Keratinocyte (primary cell): ENCODE measurements around the gene TGFBRAP1. TPM values are rescaled to one million over a fixed set of nuclear protein-coding genes. Genes with fewer than 3 reads are reported as not detected.

Source experiments
- DNase-seq: peaks from one replicate; pipeline ENCODE4 v3.0.0-alpha.2; 2011; ENCODE audit warnings: low read depth, missing footprints, low spot score
- FAIRE-seq: peaks from 2 replicates; lab custom pipeline; 2011; peaks lifted over from hg19 to GRCh38; lab: Jason Lieb, UNC
- H2AFZ ChIP-seq: 2 replicates; pipeline ENCODE4 v1.6.0; 2012; ENCODE audit warnings: low read length, control low read depth, inconsistent platforms; ENCODE audit not compliant: control insufficient read depth
- H3K27ac ChIP-seq: 2 replicates; pipeline ENCODE4 v1.5.1; 2011; ENCODE audit warnings: low read length; ENCODE audit not compliant: control insufficient read depth, insufficient read depth
- H3K27me3 ChIP-seq: 3 replicates; pipeline ENCODE4 v1.6.0; 2011; ENCODE audit warnings: low read length; ENCODE audit not compliant: control insufficient read depth, insufficient read depth; ENCODE audit errors: extremely low read depth
- H3K36me3 ChIP-seq, 2 experiments: 2 replicates in 1 of 2; 3 replicates in 1 of 2; pipeline ENCODE4 v1.5.1; 2011; ENCODE audit warnings: low read length in 2 of 2, mild to moderate bottlenecking in 1 of 2; ENCODE audit not compliant: control insufficient read depth in 2 of 2, insufficient read depth in 2 of 2; ENCODE audit errors: extremely low read depth in 1 of 2
- H3K4me1 ChIP-seq: 3 replicates; pipeline ENCODE4 v1.5.1; 2011; ENCODE audit warnings: low read length; ENCODE audit not compliant: control insufficient read depth, insufficient read depth; ENCODE audit errors: extremely low read depth
- H3K4me2 ChIP-seq: 3 replicates; pipeline ENCODE4 v1.6.0; 2011; ENCODE audit warnings: low read depth, low read length; ENCODE audit not compliant: control insufficient read depth, insufficient read depth; ENCODE audit errors: extremely low read depth
- H3K4me3 ChIP-seq, 3 experiments: fragments of 200-600 bp in 1 of 3; sonication (generic) in 1 of 3; 2 replicates in 2 of 3; 3 replicates in 1 of 3; pipeline ENCODE4 v1.5.1; 2011 to 2016; ENCODE audit warnings: low read length in 3 of 3, mild to moderate bottlenecking in 3 of 3, control low read depth in 2 of 3, inconsistent platforms in 1 of 3, low read depth in 1 of 3, mixed read lengths in 1 of 3, mixed run types in 1 of 3, moderate library complexity in 1 of 3; ENCODE audit not compliant: control insufficient read depth in 2 of 3, insufficient read depth in 2 of 3; ENCODE audit errors: extremely low read depth in 1 of 3
- H3K79me2 ChIP-seq: 2 replicates; pipeline ENCODE4 v1.6.0; 2012; ENCODE audit warnings: low read length; ENCODE audit not compliant: control insufficient read depth, insufficient read depth
- H3K9ac ChIP-seq: 3 replicates; pipeline ENCODE4 v1.6.0; 2011; ENCODE audit warnings: low read length; ENCODE audit not compliant: control insufficient read depth, insufficient read depth; ENCODE audit errors: extremely low read depth
- H3K9me1 ChIP-seq: 3 replicates; pipeline ENCODE4 v1.6.0; 2011; ENCODE audit warnings: low read length; ENCODE audit not compliant: control insufficient read depth, insufficient read depth; ENCODE audit errors: extremely low read depth
- H3K9me3 ChIP-seq: 2 replicates; pipeline ENCODE4 v1.5.1; 2012; ENCODE audit warnings: low read depth, low read length; ENCODE audit not compliant: control insufficient read depth
- H4K20me1 ChIP-seq: 3 replicates; pipeline ENCODE4 v1.6.0; 2011; ENCODE audit warnings: low read length; ENCODE audit not compliant: control insufficient read depth, insufficient read depth; ENCODE audit errors: extremely low read depth
- EZH2 ChIP-seq: IDR thresholded peaks from one replicate; pipeline ENCODE4 v1.6.1; 2012; ENCODE audit warnings: inconsistent platforms, mild to moderate bottlenecking, low read length, moderate library complexity
- dilution Hi-C: fragments of 300-500 bp; cut with MboI; formaldehyde crosslinking; loops from one replicate; pipeline ENCODE4 v1.7.0; 2020; ENCODE audit warnings: low sequenced_read_pairs; ENCODE audit not compliant: extremely low pct_ligation_motif_present
- polyA plus RNA-seq, 5 experiments: library from polyadenylated mRNA; depleted of rRNA in 3 of 5; stranded (reverse) in 3 of 5; stranded (forward) in 1 of 5; unstranded in 1 of 5; fragments of >200 nt; gene quantifications; 1 replicate in 1 of 5; 2 replicates in 3 of 5; 3 replicates in 1 of 5; pipeline versions ENCODE4 v1.2.1 to v1.2.3, GENCODE V29; 2011 to 2012; ENCODE audit warnings: missing spikeins in 2 of 5, low read depth in 1 of 5, low replicate concordance in 1 of 5
- TF ChIP-seq, protein P1 (sequence below), 3 experiments: IDR thresholded peaks in 1 of 3; conservative IDR thresholded peaks in 1 of 3; optimal IDR thresholded peaks in 1 of 3; 2 replicates in 2 of 3; 3 replicates in 1 of 3; pipeline versions ENCODE3 to v1.5.1; 2011; ENCODE audit warnings: low read length in 3 of 3, mild to moderate bottlenecking in 3 of 3, moderate library complexity in 2 of 3, control low read depth in 1 of 3, inconsistent platforms in 1 of 3; ENCODE audit not compliant: insufficient read depth in 2 of 3; ENCODE audit errors: extremely low read depth in 1 of 3

Gene TGFBRAP1
- polyA plus RNA-seq, 1 donor (not counting 4 experiments of a cell fraction or from before 2014, with no cell fraction given): 9.3 TPM

DNA sequence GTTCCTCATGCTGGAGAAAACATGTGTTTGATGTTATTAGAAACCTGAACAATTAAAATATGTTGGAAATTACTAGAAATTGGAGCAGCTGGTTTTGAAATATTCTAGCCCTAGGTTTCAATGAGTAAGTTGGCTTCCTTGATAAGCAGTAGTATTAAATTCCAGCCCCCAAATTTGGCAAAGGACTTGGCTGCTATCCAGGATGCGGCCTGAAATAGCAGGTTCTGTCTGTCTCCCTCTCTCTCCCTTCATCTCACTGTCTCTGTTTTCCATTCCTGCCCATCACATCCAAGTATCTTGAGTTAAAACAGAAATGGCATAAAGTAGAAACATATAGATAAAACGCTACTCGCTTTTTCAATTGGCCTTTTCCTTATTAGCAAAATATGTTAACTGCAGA is 108.9 kb downstream of the TGFBRAP1 start:
- H2AFZ ChIP-seq: no peak overlapping the region
- no peaks in the 10 kb centered on the region for H3K36me3 ChIP-seq
- H3K27ac ChIP-seq: no peak overlapping the region
- no peak overlapping the region for H3K9ac ChIP-seq
- no peak for TF ChIP-seq EZH2
- TF ChIP-seq, protein P1, sequence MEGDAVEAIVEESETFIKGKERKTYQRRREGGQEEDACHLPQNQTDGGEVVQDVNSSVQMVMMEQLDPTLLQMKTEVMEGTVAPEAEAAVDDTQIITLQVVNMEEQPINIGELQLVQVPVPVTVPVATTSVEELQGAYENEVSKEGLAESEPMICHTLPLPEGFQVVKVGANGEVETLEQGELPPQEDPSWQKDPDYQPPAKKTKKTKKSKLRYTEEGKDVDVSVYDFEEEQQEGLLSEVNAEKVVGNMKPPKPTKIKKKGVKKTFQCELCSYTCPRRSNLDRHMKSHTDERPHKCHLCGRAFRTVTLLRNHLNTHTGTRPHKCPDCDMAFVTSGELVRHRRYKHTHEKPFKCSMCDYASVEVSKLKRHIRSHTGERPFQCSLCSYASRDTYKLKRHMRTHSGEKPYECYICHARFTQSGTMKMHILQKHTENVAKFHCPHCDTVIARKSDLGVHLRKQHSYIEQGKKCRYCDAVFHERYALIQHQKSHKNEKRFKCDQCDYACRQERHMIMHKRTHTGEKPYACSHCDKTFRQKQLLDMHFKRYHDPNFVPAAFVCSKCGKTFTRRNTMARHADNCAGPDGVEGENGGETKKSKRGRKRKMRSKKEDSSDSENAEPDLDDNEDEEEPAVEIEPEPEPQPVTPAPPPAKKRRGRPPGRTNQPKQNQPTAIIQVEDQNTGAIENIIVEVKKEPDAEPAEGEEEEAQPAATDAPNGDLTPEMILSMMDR (optimal IDR thresholded peaks at IDR 0.05 in 1 of 3, IDR thresholded peaks at IDR 0.05 in 1 of 3, conservative IDR thresholded peaks at IDR 0.05 in 1 of 3; ENCODE audit: extremely low read depth in 1 of 3, insufficient read depth in 2 of 3, low read length in 3 of 3): no peak
- DNase-seq: no peak
- peaks cover 5% of the 10 kb centered on the region for H3K27me3 ChIP-seq
- no peaks in the 10 kb centered on the region for H3K9me1 ChIP-seq
- no peak overlapping the region for H3K4me2 ChIP-seq
- H4K20me1 ChIP-seq: no peaks in the 10 kb centered on the region
- no peak overlapping the region for H3K4me3 ChIP-seq
- no peaks in the 10 kb centered on the region for H3K4me1 ChIP-seq
- no peak for FAIRE-seq
- H3K9me3 ChIP-seq: no peaks in the 10 kb centered on the region
- dilution Hi-C loops: loop anchor here (25.0 kb wide), 1 partner anchor 108 kb away; no protein-coding TSS in a partner anchor
- no peaks in the 10 kb centered on the region for H3K79me2 ChIP-seq

GRCh38 chr2:105215586-105216192 is 113.8 kb downstream of the TGFBRAP1 start:
- H4K20me1 ChIP-seq: no peaks in the 10 kb centered on the region
- no peaks in the 10 kb centered on the region for H3K79me2 ChIP-seq
- H3K4me1 ChIP-seq: no peaks in the 10 kb centered on the region
- TF ChIP-seq, protein P1 (optimal IDR thresholded peaks at IDR 0.05 in 1 of 3, IDR thresholded peaks at IDR 0.05 in 1 of 3, conservative IDR thresholded peaks at IDR 0.05 in 1 of 3; ENCODE audit: extremely low read depth in 1 of 3, insufficient read depth in 2 of 3, low read length in 3 of 3): no peak
- no peak for TF ChIP-seq EZH2
- H3K9me3 ChIP-seq: no peaks in the 10 kb centered on the region
- no peak for DNase-seq
- no peak overlapping the region for H3K4me2 ChIP-seq
- H3K27me3 ChIP-seq: no peaks in the 10 kb centered on the region
- no peak for FAIRE-seq
- dilution Hi-C loops: loop anchor here (25.0 kb wide), 1 partner anchor 103 kb away; no protein-coding TSS in a partner anchor
- H3K27ac ChIP-seq: no peak overlapping the region
- no peaks in the 10 kb centered on the region for H3K9me1 ChIP-seq
- no peak overlapping the region for H3K9ac ChIP-seq
- no peaks in the 10 kb centered on the region for H3K36me3 ChIP-seq
- no peak overlapping the region for H3K4me3 ChIP-seq
- no peak overlapping the region for H2AFZ ChIP-seq

Other genes with a start within 250 kb of the TGFBRAP1 start
- not detected in 3 replicates for gene GPR45, start 88.0 kb downstream of the TGFBRAP1 start, polyA plus RNA-seq
- 13.1 to 19.4 TPM (median 14.5 TPM) in 3 replicates for gene C2orf49, start 7.8 kb upstream of the TGFBRAP1 start, polyA plus RNA-seq
- 132 to 175 TPM (median 144 TPM) in 3 replicates for gene FHL2, start 69.3 kb upstream of the TGFBRAP1 start, polyA plus RNA-seq